ENCODE measurements around the gene GABPB2.

Gene GABPB2

GRCh38 chr1:151070474-151071276 is at the start of gene GABPB2:
GABPB2 (plus strand) TSS chr1:151070761; CDS start chr1:151088190, 17,429 bp downstream.
- DNase-seq (ENCODE audit: low read depth in 2 of 2): peak; percentile 69 to 73

- DNase-seq (ENCODE audit: low read depth in 2 of 2): peak; percentile 71 to 75
These were observed 45.9 kb upstream of the GABPB2 start for GRCh38 chr1:151024540-151025146.

DNA sequence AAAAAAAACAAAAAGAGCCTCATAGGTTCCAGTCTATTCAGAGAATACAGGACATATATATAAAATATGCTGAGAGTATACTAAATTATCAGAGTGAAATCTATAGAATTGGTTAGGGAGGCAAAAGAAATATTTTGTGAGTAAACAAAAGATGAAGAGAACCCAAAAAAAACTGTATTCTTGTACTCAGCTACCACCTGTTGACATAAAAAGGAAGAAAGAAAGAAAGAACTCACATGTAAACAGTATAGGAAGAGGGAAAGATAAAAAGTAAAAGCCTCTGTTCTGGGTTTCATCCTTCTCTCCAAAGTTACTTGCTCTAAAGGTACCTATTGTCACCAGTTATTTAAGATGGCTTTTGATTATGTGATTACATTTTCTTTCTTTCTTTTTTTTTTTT is 44.1 kb upstream of the GABPB2 start:
- DNase-seq (ENCODE audit: low read depth in 2 of 2): no peak

DNA sequence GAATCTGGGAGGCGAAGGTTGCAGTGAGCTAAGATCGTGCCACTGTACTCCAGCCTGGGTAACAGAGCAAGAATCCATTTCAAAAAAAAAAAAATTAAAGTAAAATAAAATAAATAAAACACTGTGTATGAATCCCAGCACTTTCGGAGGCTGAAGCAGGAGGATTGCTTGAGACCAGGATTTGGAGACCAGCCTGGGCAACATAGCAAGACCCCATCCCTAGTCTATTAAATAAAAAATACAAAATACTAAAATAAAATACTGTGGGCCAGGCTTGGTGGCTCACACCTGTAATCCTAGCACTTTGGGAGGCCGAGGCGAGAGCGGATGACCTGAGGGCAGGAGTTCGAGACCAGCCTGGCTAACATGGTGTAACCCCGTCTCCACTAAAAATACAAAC is 38.4 kb upstream of the GABPB2 start:
- no peak for DNase-seq (ENCODE audit: low read depth in 2 of 2)

DNA sequence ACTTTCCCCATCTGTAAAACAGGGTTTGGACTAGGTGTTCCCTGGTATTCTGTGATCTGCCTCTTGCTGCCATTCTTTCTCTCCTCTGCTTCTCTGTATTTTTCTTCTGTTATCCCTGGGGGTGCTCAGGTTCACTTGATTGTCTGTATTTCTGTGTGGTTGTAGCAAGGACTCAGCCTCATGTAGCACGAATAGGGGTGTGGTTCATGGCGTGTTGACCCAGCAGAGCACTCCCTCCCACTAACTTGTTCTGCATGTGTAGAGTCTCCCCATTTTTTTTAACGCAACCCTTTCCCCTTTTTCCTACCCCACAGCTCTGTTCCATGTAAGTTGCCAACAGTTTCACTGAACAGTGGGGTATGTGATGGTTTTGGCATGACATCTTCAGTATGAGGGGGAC is 35.4 kb upstream of the GABPB2 start:
- DNase-seq (ENCODE audit: low read depth in 2 of 2): no peak

- no peak for DNase-seq (ENCODE audit: low read depth in 2 of 2)
These were observed 34.2 kb upstream of the GABPB2 start, which contains the start of gene BNIPL for GRCh38 chr1:151036356-151036755. BNIPL (plus strand) TSS chr1:151036586; CDS start chr1:151036726, 140 bp downstream.

- no peak for DNase-seq (ENCODE audit: low read depth in 2 of 2)
These were observed 33.5 kb upstream of the GABPB2 start for GRCh38 chr1:151037032-151037431.

DNA sequence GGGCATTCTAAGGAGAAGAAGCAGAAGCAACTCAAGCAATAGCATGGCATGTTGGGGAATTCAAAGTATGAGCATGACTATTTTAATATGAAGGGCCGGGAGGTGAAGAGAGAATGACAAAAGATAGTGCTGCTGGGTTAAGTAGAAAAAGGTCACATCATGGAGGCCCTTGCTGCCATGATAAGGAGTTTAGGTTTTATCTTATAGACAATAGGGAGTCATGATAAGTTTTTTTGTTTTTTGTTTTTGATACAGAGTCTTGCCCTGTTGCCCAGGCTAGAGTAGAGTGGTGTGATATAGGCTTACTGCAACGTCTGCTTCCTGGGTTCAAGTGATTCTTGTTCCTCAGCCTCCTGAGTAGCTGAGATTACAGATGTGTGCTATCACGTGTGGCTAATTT is 31.0 kb upstream of the GABPB2 start:
- DNase-seq (ENCODE audit: low read depth in 2 of 2): no peak

GRCh38 chr1:151043163-151043562 is 27.4 kb upstream of the GABPB2 start:
- DNase-seq (ENCODE audit: low read depth in 2 of 2): no peak

GRCh38 chr1:151047591-151047924 is 23.0 kb upstream of the GABPB2 start, which contains the start of gene C1orf56:
C1orf56 (plus strand) TSS chr1:151047751; CDS start chr1:151047848, 97 bp downstream.
- DNase-seq (ENCODE audit: low read depth in 2 of 2): peak in 1 of 2 donors; percentile 55

- peak in 1 of 2 donors; percentile 45 for DNase-seq (ENCODE audit: low read depth in 2 of 2)
These were observed 22.5 kb upstream of the GABPB2 start for GRCh38 chr1:151047925-151048644.

GRCh38 chr1:151048645-151049032 is 21.9 kb upstream of the GABPB2 start:
- no peak for DNase-seq (ENCODE audit: low read depth in 2 of 2)

GRCh38 chr1:151049458-151049857 is 21.1 kb upstream of the GABPB2 start:
- DNase-seq (ENCODE audit: low read depth in 2 of 2): no peak

DNA sequence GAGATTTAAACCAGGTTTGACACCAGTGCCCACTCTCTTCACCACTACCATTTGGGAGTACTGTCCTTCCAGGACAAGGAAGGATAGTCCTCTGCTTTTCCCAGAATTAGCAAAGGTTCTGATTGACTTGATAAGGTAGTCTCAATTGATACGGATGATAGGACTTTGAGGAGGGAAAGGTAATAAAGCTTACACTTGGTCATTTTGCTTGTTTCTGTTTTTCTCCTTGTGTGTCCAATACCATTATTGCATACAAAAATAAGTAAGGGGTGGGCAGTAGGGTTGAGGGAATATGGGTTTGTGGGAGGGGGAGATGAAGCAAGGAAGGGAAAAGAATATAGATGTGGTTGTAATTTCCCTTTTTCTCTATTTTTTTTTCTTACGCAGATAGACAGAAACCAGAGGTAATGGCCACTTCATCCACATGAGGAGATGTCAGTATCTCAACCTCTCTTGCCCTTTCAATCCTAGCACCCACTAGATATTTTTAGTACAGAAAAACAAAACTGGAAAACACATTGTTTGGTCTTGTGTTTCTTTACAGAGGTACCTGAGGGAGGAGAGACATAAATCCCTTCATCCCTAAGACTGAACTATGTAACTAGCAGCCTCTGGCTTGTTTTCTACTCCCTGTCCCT is 20.4 kb upstream of the GABPB2 start:
- DNase-seq (ENCODE audit: low read depth in 2 of 2): no peak

DNA sequence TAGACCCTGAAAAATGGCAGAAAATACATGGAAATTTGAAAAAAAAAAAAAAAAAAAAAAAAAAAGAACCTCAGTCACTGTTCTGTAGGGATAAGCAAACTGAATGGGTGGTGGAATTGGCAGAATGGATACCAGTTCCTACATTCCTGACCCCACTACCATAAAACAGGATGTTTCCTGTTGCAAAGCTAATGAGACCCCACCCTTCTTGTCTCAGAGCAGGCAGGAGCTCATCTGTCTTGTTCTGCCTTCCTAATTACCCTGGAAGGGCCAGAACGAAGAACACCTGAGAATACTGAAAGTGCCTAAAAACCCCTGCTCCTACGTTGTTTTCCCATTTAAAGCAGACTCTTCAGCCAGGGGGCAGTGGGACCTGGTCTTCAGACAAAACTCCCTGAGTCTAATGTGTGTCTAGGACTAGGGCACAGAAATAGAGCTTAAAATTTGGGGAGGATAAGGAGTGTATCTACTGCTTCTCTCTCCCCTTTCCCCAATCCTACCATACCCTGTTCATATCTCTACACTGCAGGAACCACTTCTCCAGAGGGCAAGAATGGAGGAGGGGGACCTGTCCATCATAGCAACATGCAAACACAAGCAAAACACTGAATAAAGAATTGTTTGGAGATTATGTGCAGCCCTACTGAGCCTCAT is 19.1 kb upstream of the GABPB2 start:
- DNase-seq (ENCODE audit: low read depth in 2 of 2): no peak

- no peak for DNase-seq (ENCODE audit: low read depth in 2 of 2)
These were observed 15.5 kb upstream of the GABPB2 start for GRCh38 chr1:151054971-151055547.

- no peak for DNase-seq (ENCODE audit: low read depth in 2 of 2)
These were observed 15.0 kb upstream of the GABPB2 start for GRCh38 chr1:151055581-151055980.

- no peak for DNase-seq (ENCODE audit: low read depth in 2 of 2)
These were observed 14.4 kb upstream of the GABPB2 start for GRCh38 chr1:151056149-151056548.

GRCh38 chr1:151058692-151059091 is 11.9 kb upstream of the GABPB2 start:
- no peak for DNase-seq (ENCODE audit: low read depth in 2 of 2)

DNA sequence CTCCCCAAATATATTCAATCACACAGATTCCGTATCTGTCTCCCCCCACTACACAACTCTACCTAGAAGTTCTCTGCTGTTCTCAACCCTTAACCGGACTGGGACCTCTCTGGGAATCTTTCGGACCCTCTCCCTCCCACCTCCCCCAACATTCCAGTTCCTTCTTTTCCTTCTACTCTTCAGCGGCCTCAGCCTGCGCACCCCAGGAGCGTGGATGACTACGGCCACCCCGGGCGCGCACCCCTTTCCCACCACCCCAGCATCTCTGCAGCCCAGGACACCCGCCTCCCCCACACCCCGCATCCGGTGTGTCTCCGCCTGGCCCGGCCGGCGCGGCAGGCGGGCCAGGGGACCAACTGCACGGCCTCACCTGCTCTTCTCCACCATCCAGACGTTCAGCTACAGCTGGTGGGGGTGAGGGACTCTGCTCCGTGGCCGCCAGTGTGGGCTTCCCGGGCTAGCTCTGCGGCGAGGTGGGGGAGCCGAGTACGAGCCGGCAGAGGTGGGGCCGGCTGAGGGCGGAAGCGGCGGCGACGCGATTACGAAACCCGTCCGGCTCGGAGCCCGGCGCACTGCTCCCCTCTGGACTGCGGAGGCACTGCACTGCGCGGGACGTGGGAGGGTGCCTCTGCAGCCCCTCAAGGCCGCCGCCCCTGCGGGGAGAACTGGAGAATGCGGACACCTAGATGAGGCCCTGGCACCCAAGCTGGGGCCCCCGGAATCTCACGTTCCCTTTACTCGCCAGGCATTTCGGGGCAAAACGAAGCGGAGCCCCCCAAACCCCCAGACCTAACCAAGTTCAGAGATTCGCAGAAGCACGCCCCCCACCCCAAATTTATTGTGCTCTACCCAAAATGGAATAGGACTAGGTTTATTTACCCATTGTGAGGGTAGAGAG is 11.2 kb upstream of the GABPB2 start, which contains the start of gene CDC42SE1:
CDC42SE1 (minus strand) TSS at position 514 of the 898 bp plus-strand sequence. CDS start 3,892 bp downstream, outside the sequence.
- DNase-seq (ENCODE audit: low read depth in 2 of 2): peak; percentile 61 to 82

Data from stimulated activated CD8-positive, alpha-beta memory T cell treated with anti-CD3 and anti-CD28 coated beads, Interleukin-7, amount 100 ng/mL, for 4 hours (primary cell).